Measurements from ENCODE around the gene TPRX1. TPM values are rescaled to one million over a fixed set of nuclear protein-coding genes. Genes with fewer than 3 reads are reported as not detected.

Gene TPRX1, protein sequence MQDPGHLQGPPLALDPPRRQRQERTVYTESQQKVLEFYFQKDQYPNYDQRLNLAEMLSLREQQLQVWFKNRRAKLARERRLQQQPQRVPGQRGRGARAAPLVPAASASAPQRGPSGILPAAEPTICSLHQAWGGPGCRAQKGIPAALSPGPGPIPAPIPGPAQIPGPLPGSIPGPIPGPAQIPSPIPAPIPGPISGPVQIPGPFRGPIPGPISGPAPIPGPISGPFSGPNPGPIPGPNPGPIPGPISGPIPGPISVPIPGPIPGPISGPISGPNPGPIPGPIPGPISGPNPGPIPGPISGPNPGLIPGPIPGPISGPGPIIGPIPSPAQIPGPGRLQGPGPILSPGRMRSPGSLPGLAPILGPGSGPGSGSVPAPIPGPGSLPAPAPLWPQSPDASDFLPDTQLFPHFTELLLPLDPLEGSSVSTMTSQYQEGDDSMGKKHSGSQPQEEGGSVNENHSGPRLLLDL
- not detected in 5 replicates for total RNA-seq (2022; extraction: Qiagen RNA extraction; ENCODE audit: low read depth)

DNA sequence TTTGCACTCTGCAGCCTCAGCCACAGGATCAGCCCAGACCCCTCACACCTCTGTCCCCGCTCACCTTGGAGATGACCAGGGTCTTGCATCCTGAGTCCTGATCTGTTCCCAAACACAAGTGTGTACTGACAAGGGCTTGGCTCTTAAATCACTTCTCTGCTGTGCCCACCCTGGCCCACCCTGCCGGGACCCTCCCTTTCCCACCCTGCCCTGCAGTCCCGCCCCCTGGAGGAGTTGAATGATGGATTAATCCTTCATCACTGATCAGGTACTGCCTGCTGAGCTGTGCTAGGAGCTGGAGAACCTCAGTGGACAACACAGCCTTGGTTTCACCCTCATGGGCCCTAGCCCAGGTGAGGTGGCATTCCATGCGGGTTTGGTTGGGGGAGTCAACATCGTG is at the start of gene TPRX1:
TPRX1 (minus strand) TSS at position 101 of the 400 bp plus-strand sequence; CDS start at position 89, 12 bp downstream.

DNA sequence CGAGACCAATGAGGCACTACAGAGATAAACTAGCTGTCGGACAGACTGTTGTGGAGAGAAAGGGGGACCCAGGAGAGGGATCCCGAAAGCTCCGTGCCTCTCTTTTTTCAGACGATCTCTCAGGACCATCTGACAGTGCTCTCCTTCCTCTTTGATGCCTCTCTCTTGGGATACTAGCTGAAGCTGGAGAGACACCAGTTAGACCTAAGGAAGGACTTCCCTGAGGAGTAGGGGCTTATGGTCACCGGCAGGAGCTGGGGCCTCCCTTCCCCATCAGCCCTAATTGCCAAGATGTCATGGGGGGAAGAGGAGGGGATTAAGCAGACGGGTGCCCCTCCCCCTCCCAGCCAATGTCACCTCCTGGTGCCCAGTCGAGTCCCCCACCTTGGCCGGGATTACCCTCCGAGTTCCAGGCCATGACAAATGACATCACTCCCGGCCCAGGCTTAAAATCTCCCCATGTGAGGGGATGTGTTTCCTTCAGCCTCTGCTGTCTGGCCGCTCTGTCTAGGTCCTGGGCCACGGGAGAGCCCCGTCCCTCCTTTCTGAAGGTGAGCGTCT is 17.2 kb upstream of the TPRX1 start, which contains the start of gene CRX:
CRX (plus strand) TSS at position 478 of the 561 bp plus-strand sequence. CDS start 12,507 bp downstream, outside the sequence.

DNA sequence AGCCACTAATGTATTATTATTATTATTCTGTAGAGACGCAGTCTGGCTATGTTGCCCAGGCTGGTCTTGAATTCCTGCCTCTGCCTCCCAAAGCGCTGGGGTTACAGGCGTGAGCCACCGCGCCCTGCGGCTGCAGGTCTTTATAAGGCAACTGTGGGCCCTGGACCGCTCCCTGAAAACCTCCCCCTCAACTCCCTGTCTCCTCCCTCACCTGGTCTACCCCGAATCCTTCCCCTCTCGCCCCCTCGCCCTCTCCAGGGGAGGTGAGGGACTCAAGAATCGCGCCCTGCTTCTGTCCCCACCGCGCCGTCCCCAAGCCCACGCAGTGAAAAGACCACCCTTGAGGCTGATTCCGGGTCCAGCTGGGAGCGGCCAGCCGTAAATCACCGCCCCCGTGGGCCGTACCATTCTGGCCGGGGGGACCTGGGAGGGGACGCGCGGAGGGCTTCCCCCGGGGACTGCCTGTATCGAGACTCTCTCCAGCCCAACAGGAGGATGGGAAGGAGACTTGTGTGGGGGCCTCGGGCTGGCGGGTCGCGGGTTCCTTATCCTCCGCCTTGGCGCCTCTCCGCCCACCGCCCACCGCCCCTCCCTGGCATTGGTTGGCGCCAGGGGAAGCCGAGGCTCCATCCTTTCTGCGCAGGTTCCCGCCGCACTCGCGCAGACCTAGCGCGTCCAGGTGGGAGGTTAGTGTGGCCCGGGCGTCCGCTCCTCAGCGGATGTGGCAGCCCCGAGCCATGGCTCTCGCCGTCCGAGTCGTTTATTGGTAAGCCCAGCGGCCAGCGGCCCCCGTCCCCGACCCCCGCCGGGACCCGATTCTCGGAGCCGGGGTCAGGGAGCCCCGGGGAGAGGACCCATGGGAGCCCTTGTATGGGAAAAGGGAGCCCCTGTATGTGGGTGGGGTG is 26.1 kb downstream of the TPRX1 start, which contains the start of gene SELENOW:
SELENOW (plus strand) TSS at position 655 of the 905 bp plus-strand sequence; CDS start at position 738, 83 bp downstream.

Other genes with a start within 250 kb of the TPRX1 start
- gene ZNF541, start 231.4 kb downstream of the TPRX1 start, total RNA-seq (2022; extraction: Qiagen RNA extraction; ENCODE audit: low read depth) = not detected in 5 replicates
- 11.8 to 15.0 TPM (median 13.9 TPM) in 5 replicates for gene BICRA, start 195.4 kb downstream of the TPRX1 start, total RNA-seq (2022; extraction: Qiagen RNA extraction; ENCODE audit: low read depth)
- gene EHD2, start 91.1 kb downstream of the TPRX1 start, total RNA-seq (2022; extraction: Qiagen RNA extraction; ENCODE audit: low read depth) = 124 to 157 TPM (median 150 TPM) in 5 replicates
- gene NOP53, start 59.0 kb downstream of the TPRX1 start, total RNA-seq (2022; extraction: Qiagen RNA extraction; ENCODE audit: low read depth) = 227 to 278 TPM (median 248 TPM) in 5 replicates
- 108 to 168 TPM (median 159 TPM) in 5 replicates for gene SELENOW, start 25.8 kb downstream of the TPRX1 start, total RNA-seq (2022; extraction: Qiagen RNA extraction; ENCODE audit: low read depth)
- not detected in 5 replicates for gene CRX, start 17.4 kb upstream of the TPRX1 start, total RNA-seq (2022; extraction: Qiagen RNA extraction; ENCODE audit: low read depth)
- gene TPRX2, start 54.7 kb upstream of the TPRX1 start, total RNA-seq (2022; extraction: Qiagen RNA extraction; ENCODE audit: low read depth) = not detected in 5 replicates
- not detected in 5 replicates for gene SULT2A1, start 81.8 kb upstream of the TPRX1 start, total RNA-seq (2022; extraction: Qiagen RNA extraction; ENCODE audit: low read depth)
- not detected in 5 replicates for gene BSPH1, start 187.6 kb upstream of the TPRX1 start, total RNA-seq (2022; extraction: Qiagen RNA extraction; ENCODE audit: low read depth)
- gene ELSPBP1, start 190.1 kb upstream of the TPRX1 start, total RNA-seq (2022; extraction: Qiagen RNA extraction; ENCODE audit: low read depth) = not detected in 5 replicates
- not detected in 5 replicates for gene CABP5, start 239.5 kb upstream of the TPRX1 start, total RNA-seq (2022; extraction: Qiagen RNA extraction; ENCODE audit: low read depth)

All from A549 treated with GW870086 at 1 μM for 4 hours (cell line).